A549 (cell line): ENCODE data around the gene SCGB1D2. TPM values are rescaled to one million over a fixed set of nuclear protein-coding genes. Genes with fewer than 3 reads are reported as not detected.
"Not testable (repeated sequence)": the region's sequence is repeated elsewhere in the genome, so short reads cannot be mapped to it uniquely, and the experiment has no call there.

Experiments
- ATAC-seq, 2 experiments: fragments of 200-7000 bp in 1 of 2; fragments of >200 bp in 1 of 2; cut with Nextera tagmentation in 1 of 2; cut with Tn5 transposase in 1 of 2; 3 replicates each; pipeline versions ENCODE4 v1.8.0 to v1.9.1; 2018 to 2020; ENCODE audit warnings: mild to moderate bottlenecking in 1 of 2, moderate library complexity in 1 of 2
- CTCF ChIA-PET: fragments of 300-600 bp; sonication (Branson Sonifier 250); formaldehyde crosslinking; extraction: SDS; loops from one replicate; lab custom pipeline; 2021; ENCODE audit warnings: antibody characterized with exemption, inconsistent platforms; lab: Yijun Ruan, JAX
- POLR2A ChIA-PET: fragments of 350-600 bp; formaldehyde crosslinking; extraction: SDS; loops from one replicate; lab custom pipeline; 2021; ENCODE audit warnings: antibody characterized with exemption, inconsistent platforms; lab: Yijun Ruan, JAX
- DNase-seq, 2 experiments: peaks; one replicate each; pipeline versions ENCODE4 v3.0.0 to v3.0.0-alpha.2; 2011 to 2016; ENCODE audit warnings: low read depth in 1 of 2, low spot score in 1 of 2
- FAIRE-seq: peaks from 2 replicates; lab custom pipeline; 2011; peaks lifted over from hg19 to GRCh38; lab: Jason Lieb, UNC
- H3K27ac ChIP-seq, 2 experiments: fragments of >200 bp; sonication (Bioruptor Twin); formaldehyde crosslinking; 3 replicates each; pipeline ENCODE4 v1.5.1; 2016 to 2017
- H3K4me1 ChIP-seq: fragments of >200 bp; sonication (Bioruptor Twin); formaldehyde crosslinking; 3 replicates; pipeline ENCODE4 v1.6.1; 2016
- H3K4me2 ChIP-seq: fragments of >200 bp; sonication (Bioruptor Twin); formaldehyde crosslinking; 3 replicates; pipeline ENCODE4 v1.6.1; 2016
- H3K4me3 ChIP-seq: fragments of >200 bp; sonication (Bioruptor Twin); formaldehyde crosslinking; 3 replicates; pipeline ENCODE4 v1.5.1; 2016
- H3K9me3 ChIP-seq: fragments of >200 bp; sonication (Bioruptor Twin); formaldehyde crosslinking; 3 replicates; pipeline ENCODE4 v1.6.1; 2016
- BCL3 ChIP-seq: fragments of >200 bp; sonication (Bioruptor Twin); formaldehyde crosslinking; IDR thresholded peaks from 3 replicates; pipeline ENCODE4 v1.6.1; 2016
- CTCF ChIP-seq: fragments of >200 bp; sonication (Bioruptor Twin); formaldehyde crosslinking; IDR thresholded peaks from 3 replicates; pipeline ENCODE4 v1.5.1; 2016
- EHMT2 ChIP-seq: fragments of 200-600 bp; sonication (generic); IDR thresholded peaks from 2 replicates; pipeline ENCODE4 v1.6.1; 2016; ENCODE audit warnings: antibody characterized with exemption, low read depth, mild to moderate bottlenecking, moderate library complexity
- EP300 ChIP-seq, 2 experiments: fragments of >200 bp; sonication (Bioruptor Twin); formaldehyde crosslinking; IDR thresholded peaks; 2 replicates in 1 of 2; 3 replicates in 1 of 2; pipeline ENCODE4 v1.6.1; 2016 to 2017
- GATA3 ChIP-seq: IDR thresholded peaks from 2 replicates; pipeline ENCODE4 v1.6.1; 2012; ENCODE audit warnings: borderline replicate concordance
- HEYL ChIP-seq: fragments of 250-450 bp; sonication (Bioruptor Pico); IDR thresholded peaks from 2 replicates; pipeline ENCODE4 v1.8.0; 2021; ENCODE audit warnings: mild to moderate bottlenecking, moderate library complexity
- HOXB13 ChIP-seq: fragments of 250-450 bp; sonication (Bioruptor Pico); IDR thresholded peaks from 2 replicates; pipeline ENCODE4 v1.5.0; 2020; ENCODE audit warnings: low read depth, mild to moderate bottlenecking, moderate library complexity
- MAFK ChIP-seq: fragments of 450-650 bp; IDR thresholded peaks from 2 replicates; pipeline ENCODE4 v1.6.1; 2014; ENCODE audit not compliant: partially characterized antibody
- MAZ ChIP-seq: fragments of 150-350 bp; IDR thresholded peaks from 2 replicates; pipeline ENCODE4 v1.6.1; 2014; ENCODE audit warnings: antibody characterized with exemption, low read depth, low read length, borderline replicate concordance
- MYC ChIP-seq: IDR thresholded peaks from 2 replicates; pipeline ENCODE4 v1.6.1; 2012; ENCODE audit warnings: mild to moderate bottlenecking, inconsistent platforms, low read length, improper control_type of control experiment, borderline replicate concordance
- NPAS2 ChIP-seq: fragments of 250-450 bp; sonication (Bioruptor Pico); IDR thresholded peaks from 2 replicates; pipeline ENCODE4 v1.8.0; 2022; ENCODE audit warnings: mild to moderate bottlenecking, moderate library complexity, borderline replicate concordance
- POLR2AphosphoS2 ChIP-seq: conservative IDR thresholded peaks from 2 replicates; pipeline ENCODE4 v1.6.1; 2012; ENCODE audit warnings: low read length, improper control_type of control experiment, inconsistent platforms
- RAD21 ChIP-seq, 2 experiments: fragments of >200 bp in 1 of 2; sonication (Bioruptor Twin) in 1 of 2; formaldehyde crosslinking in 1 of 2; IDR thresholded peaks in 1 of 2; conservative IDR thresholded peaks in 1 of 2; 2 replicates in 1 of 2; 3 replicates in 1 of 2; pipeline ENCODE4 v1.6.1; 2012 to 2018; ENCODE audit warnings: inconsistent platforms in 1 of 2
- RCOR1 ChIP-seq: fragments of 150-350 bp; IDR thresholded peaks from 2 replicates; pipeline ENCODE4 v1.6.1; 2014; ENCODE audit warnings: antibody characterized with exemption, low read length, low read depth
- RFX5 ChIP-seq: fragments of 450-650 bp; IDR thresholded peaks from 2 replicates; pipeline ENCODE4 v1.7.1; 2014; ENCODE audit warnings: antibody characterized with exemption, mild to moderate bottlenecking, moderate library complexity
- RNF2 ChIP-seq: fragments of 200-600 bp; sonication (generic); IDR thresholded peaks from 2 replicates; pipeline ENCODE4 v1.6.1; 2016; ENCODE audit warnings: low read depth, mild to moderate bottlenecking, antibody characterized with exemption, moderate library complexity, borderline replicate concordance
- SREBF2 ChIP-seq: fragments of 450-650 bp; IDR thresholded peaks from 2 replicates; pipeline ENCODE4 v1.6.1; 2014; ENCODE audit warnings: mild to moderate bottlenecking, moderate library complexity
- ZFP36 ChIP-seq: fragments of 450-650 bp; IDR thresholded peaks from 2 replicates; pipeline ENCODE4 v1.6.1; 2014; ENCODE audit warnings: borderline replicate concordance; ENCODE audit not compliant: partially characterized antibody
- ZNF302 ChIP-seq: fragments of 250-450 bp; sonication (Bioruptor Pico); IDR thresholded peaks from 2 replicates; pipeline ENCODE4 v1.9.0; 2021; ENCODE audit warnings: inconsistent platforms, mild to moderate bottlenecking, moderate library complexity
- ZSCAN20 ChIP-seq: fragments of 250-450 bp; sonication (Bioruptor Pico); IDR thresholded peaks from 2 replicates; pipeline ENCODE4 v1.8.0; 2022; ENCODE audit warnings: mild to moderate bottlenecking, moderate library complexity
- WGBS: methylation state at CpG from one replicate; pipeline ENCODE4 v1.1.6; 2017; ENCODE audit errors: missing lambda C conversion rate; 5-methylcytosine and 5-hydroxymethylcytosine counted together
- polyA plus RNA-seq, 4 experiments: library from polyadenylated mRNA; depleted of rRNA in 3 of 4; stranded (reverse); fragments of >200 nt; fragmentation: RNase III in 1 of 4; extraction: RNeasy Plus Mini Kit Qiagen cat#74134 plus additional on column Dnase treatment in 1 of 4; gene quantifications; 2 replicates in 3 of 4; 3 replicates in 1 of 4; pipeline ENCODE4 v1.2.3, GENCODE V29; 2011 to 2017

SCGB1D2 gene
- polyA plus RNA-seq, 2 of the 4 experiments (the other 2 are of a cell fraction): not detected

- CTCF ChIA-PET, H3K4me1 ChIP-seq, DNase-seq, H3K27ac ChIP-seq, ATAC-seq, H3K4me2 ChIP-seq, FAIRE-seq, POLR2A ChIA-PET, H3K9me3 ChIP-seq, H3K4me3 ChIP-seq: not testable (repeated sequence)
- 62% methylated on average over 2 of the region's 2 CpGs for WGBS
Measured at GRCh38 chr11:62197400-62197799, 44.6 kb upstream of the SCGB1D2 start.

GRCh38 chr11:62201376-62201775, 40.7 kb upstream of the SCGB1D2 start:
- no peak overlapping the region for H3K27ac ChIP-seq
- POLR2A ChIA-PET: no interaction called here
- FAIRE-seq (no peak), ATAC-seq (no peak), DNase-seq (no peak)
- H3K4me2 ChIP-seq: no peak overlapping the region
- no peak for TF ChIP-seq RNF2
- no peak overlapping the region for H3K4me3 ChIP-seq
- H3K4me1 ChIP-seq: no peaks in the 10 kb centered on the region
- CTCF ChIA-PET: interaction anchor here (1.3 to 1.7 kb wide), 3 partner anchors 16 to 109 kb away, joined by 4 to 5 read pairs (median 4); no protein-coding TSS in a partner anchor
- no peaks in the 10 kb centered on the region for H3K9me3 ChIP-seq
- WGBS: 4% methylated on average over 2 of the region's 2 CpGs

GRCh38 chr11:62202910-62203309, 39.1 kb upstream of the SCGB1D2 start:
- H3K4me3 ChIP-seq: no peak overlapping the region
- no peak overlapping the region for H3K27ac ChIP-seq
- ATAC-seq (no peak), DNase-seq (no peak), FAIRE-seq (no peak)
- ChIA-PET POLR2A (no interaction called here), CTCF (interaction anchor here (1.0 to 1.7 kb wide), 2 partner anchors 13 to 108 kb away, joined by 4 read pairs; partner anchors contain the start of gene SCGB1D1)
- H3K4me2 ChIP-seq: no peak overlapping the region
- TF ChIP-seq HOXB13: no peak
- TF ChIP-seq ZFP36: no peak
- TF ChIP-seq MAFK: no peak
- no peak for TF ChIP-seq RCOR1
- no peak for TF ChIP-seq EHMT2
- TF ChIP-seq ZNF302 (CRISPR knock-in tag): no peak
- TF ChIP-seq SREBF2: no peak
- no peak for TF ChIP-seq RAD21 (conservative IDR thresholded peaks at IDR 0.05 in 1 of 2, IDR thresholded peaks at IDR 0.05 in 1 of 2)
- no peak for TF ChIP-seq GATA3
- TF ChIP-seq ZSCAN20 (CRISPR knock-in tag): no peak
- TF ChIP-seq EP300 (IDR thresholded peaks at IDR 0.05): no peak
- TF ChIP-seq RFX5: no peak
- no peak for TF ChIP-seq MAZ
- no peak for TF ChIP-seq CTCF
- TF ChIP-seq BCL3: no peak
- no peak for TF ChIP-seq MYC
- no peak for TF ChIP-seq NPAS2 (CRISPR knock-in tag)
- no peak for TF ChIP-seq POLR2AphosphoS2
- TF ChIP-seq HEYL (CRISPR knock-in tag): no peak
- no peaks in the 10 kb centered on the region for H3K9me3 ChIP-seq
- 24% methylated on average over 6 of the region's 6 CpGs for WGBS
- no peaks in the 10 kb centered on the region for H3K4me1 ChIP-seq
